ENCODE results near the gene PEX19.

The PEX19 gene

DNA sequence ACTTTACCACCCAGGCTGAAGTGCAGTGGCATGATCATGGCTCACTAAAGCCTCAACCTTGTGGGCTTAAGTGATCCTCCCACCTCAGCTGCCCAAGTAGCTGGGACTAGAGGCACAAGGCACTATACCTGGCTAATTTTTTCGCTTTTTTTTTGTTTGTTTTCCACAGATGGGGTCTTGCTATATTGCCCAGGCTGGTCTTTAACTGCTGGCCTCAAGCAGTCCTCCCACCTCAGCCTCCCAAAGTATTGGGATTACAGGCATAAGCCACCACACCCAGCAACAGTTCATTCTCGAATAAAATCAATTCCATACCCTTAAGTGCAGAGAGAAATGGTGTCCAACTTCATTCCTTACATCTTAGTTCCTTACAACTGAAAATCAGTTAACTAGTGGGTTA, 47.4 kb downstream of the PEX19 start:
- DNase-seq = no peak

DNA sequence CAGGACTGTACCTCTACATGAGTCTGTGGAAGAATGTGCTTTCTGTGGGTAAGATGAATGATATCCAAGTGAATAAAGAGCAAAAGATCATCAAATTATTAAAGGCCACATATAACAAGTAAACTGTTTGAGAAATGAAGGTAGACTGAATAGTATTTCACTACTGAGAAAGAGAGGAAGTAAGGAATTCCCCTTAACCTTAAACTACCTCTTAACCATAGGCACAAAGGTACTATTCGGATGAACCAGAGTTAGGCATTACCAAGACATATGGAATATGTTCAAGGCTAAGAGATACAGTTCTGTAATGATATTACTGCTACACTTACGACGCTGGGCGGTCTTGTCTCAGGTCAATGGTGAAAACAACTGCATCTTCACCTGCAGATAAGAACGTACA, 48.1 kb downstream of the PEX19 start:
- DNase-seq = no peak

DNA sequence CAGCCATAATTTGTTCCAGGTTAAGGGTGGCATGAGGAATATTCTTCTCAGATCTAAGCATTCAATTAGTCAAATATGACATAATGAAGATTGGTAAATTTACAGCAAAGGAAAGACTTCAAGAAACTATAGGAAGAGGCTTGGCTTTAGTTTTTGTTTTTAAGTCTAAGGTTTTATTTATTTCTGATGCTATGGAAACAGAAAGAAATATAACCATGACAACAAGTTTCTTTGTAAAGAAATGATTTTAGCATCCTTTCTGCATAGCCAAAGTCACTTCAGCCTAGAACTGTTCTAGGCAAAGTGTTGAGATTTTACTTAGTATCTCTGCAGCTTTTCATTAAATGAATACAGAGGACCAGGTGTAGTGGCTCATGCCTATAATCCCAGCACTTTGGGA, 52.0 kb downstream of the PEX19 start:
- DNase-seq = no peak

DNA sequence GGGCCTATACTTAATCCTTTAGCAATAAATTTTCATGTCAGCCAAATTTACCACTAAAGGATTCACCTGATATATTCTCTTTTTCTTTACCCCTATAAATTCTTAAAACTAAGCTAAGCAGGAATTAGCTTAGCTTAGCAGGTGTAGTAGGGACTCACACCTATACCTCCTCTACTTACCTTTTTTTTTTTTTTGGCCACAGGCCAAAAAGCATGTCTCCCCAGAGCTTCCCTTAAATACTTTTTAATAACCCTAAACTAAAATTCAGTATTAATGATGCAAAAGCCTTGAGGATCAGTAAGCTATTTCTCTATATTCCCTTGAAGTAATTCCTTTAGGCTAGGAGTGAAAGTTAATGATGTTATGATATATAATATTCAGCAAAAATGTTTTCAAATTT, 56.5 kb downstream of the PEX19 start:
- no peak for DNase-seq

DNA sequence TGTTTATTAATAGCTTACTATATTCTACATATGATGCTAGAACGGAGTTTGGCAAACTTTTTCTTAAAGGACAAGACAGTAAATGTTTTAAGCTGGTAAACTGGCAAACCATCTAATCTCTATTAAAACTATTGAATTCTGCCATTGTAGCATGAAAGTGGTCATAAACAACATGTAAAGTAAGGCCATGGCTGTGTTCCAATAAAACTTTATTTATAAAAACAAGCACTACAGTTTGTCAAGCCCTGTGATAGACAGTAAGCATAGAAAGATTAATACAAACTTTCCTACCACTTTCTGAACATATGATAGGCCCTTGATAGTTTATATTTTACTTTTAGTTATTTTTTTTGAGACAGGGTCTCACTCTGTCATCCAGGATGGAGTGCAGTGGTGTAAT, 57.4 kb downstream of the PEX19 start:
- DNase-seq = no peak

DNA sequence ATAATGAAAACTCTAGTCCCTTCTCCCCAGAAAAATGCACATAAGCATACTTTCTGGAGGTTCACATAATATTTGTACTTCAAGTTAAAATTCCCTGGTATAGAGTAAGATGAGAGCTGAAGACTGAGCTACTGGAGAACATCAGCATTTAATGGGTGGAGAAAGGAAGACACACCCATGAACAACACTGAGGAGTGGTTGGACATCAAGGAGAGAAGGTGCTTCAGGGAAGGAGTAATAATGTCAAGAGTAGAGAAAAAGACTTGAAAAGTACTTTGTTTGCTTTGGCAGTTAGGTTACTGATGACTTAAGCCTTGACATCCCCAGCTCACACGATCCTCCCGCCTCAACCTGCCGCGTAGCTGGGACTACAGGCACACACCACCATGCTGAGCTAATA, 57.9 kb downstream of the PEX19 start:
- no peak for DNase-seq
